BLaER1 treated with 17β-estradiol and CSF1 and Interleukin-3, amounts not matched to agents 10 nM and 100 nM (cell line): ENCODE data around the gene SLC16A8.

ENCODE experiments used
- H3K27ac ChIP-seq, 11 experiments: shearing (Covaris generic); formaldehyde crosslinking; 2 replicates each; pipeline ENCODE4 v1.8.1; 2022
- H3K27me3 ChIP-seq, 11 experiments: shearing (Covaris generic); formaldehyde crosslinking; 2 replicates each; pipeline ENCODE4 v1.8.1; 2022
- H3K36me3 ChIP-seq, 11 experiments: shearing (Covaris generic); formaldehyde crosslinking; 2 replicates each; pipeline ENCODE4 v1.8.1; 2022
- H3K4me1 ChIP-seq, 10 experiments: shearing (Covaris generic); formaldehyde crosslinking; 2 replicates each; pipeline ENCODE4 v1.8.1; 2022
- H3K4me2 ChIP-seq, 11 experiments: shearing (Covaris generic); formaldehyde crosslinking; 2 replicates each; pipeline ENCODE4 v1.8.1; 2022
- H3K4me3 ChIP-seq, 10 experiments: shearing (Covaris generic); formaldehyde crosslinking; 2 replicates each; pipeline ENCODE4 v1.8.1; 2022
- H3K9ac ChIP-seq, 11 experiments: shearing (Covaris generic); formaldehyde crosslinking; 2 replicates each; pipeline ENCODE4 v1.8.1; 2022
- H3K9me3 ChIP-seq, 11 experiments: shearing (Covaris generic); formaldehyde crosslinking; replicated peaks in 1 of 11; 2 replicates each; pipeline ENCODE4 v1.8.1; 2022
- H4K20me1 ChIP-seq, 11 experiments: shearing (Covaris generic); formaldehyde crosslinking; 2 replicates each; pipeline ENCODE4 v1.8.1; 2022
- Cebpa-rat ChIP-seq, 11 experiments: shearing (Covaris generic); IDR thresholded peaks; 2 replicates each; pipeline ENCODE4 v1.8.1; 2022

SLC16A8 gene

DNA sequence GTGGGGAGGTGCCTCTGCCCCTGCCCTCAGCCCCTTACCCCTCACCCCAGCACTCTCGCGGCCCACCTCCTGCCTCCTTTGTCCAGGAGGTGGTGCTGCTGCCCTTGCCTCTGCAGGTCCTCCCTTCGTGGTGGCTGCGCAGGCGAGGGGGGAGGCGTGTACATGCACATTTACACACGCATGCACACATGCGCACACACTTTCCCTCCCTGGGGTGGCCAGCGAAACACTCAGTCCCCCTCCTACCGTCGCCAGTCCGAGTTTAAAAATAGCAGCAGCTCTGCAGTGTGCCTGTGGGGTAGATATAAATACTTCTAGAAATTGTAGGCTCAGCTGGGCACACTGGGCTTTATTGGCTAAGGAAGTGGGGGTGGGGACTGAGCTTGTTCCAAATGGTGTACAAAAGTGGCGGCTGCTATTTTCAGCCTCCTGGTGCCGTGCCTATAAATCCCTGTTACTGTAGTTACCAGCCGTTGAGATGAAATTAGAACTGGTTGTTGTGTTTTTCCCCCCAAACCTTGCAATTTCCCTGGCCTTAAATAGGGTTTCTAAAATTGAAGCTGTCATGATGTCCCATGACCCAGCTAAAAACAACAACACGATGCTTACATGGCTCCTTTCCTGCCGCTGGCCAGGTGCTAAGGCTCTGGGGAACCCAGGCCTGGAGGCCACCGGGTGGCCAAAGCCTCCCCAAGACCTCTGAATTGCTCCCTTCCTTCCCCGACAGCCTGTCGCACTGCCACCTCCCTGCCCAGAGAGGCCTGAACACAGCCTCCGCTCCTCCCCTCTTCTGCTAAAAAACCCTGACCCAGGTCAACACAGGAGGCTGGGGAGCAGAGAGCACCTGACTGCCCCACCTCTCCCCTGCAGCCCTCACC lies 14.4 kb downstream of the SLC16A8 start:
- no peaks in the 10 kb centered on the region for H3K9me3 ChIP-seq
- peaks cover 0 to 11% (median 0%) of the 10 kb centered on the region in 11 experiments; a peak in 3 of 22 replicates for H3K36me3 ChIP-seq
- H3K4me2 ChIP-seq = peak overlapping the region; percentile 73 to 100 (median 95)
- TF ChIP-seq Cebpa-rat (IDR thresholded peaks at IDR 0.05) = peak in 1 of 11 experiments; percentile 43; a peak in 1 of 22 replicates
- H3K4me1 ChIP-seq = peaks cover 48 to 98% (median 90%) of the 10 kb centered on the region in 10 experiments
- H4K20me1 ChIP-seq = no peaks in the 10 kb centered on the region
- H3K27me3 ChIP-seq = peaks cover 0 to 18% (median 0%) of the 10 kb centered on the region in 11 experiments; a peak in 1 of 22 replicates
- H3K9ac ChIP-seq = peak overlapping the region; percentile 42 to 86 (median 75); a peak in 18 of 22 replicates
- peak overlapping the region in 8 of 10 experiments; percentile 39 to 64 (median 56); a peak in 15 of 20 replicates for H3K4me3 ChIP-seq
- H3K27ac ChIP-seq = peak overlapping the region; percentile 15 to 86 (median 75); a peak in 20 of 22 replicates

DNA sequence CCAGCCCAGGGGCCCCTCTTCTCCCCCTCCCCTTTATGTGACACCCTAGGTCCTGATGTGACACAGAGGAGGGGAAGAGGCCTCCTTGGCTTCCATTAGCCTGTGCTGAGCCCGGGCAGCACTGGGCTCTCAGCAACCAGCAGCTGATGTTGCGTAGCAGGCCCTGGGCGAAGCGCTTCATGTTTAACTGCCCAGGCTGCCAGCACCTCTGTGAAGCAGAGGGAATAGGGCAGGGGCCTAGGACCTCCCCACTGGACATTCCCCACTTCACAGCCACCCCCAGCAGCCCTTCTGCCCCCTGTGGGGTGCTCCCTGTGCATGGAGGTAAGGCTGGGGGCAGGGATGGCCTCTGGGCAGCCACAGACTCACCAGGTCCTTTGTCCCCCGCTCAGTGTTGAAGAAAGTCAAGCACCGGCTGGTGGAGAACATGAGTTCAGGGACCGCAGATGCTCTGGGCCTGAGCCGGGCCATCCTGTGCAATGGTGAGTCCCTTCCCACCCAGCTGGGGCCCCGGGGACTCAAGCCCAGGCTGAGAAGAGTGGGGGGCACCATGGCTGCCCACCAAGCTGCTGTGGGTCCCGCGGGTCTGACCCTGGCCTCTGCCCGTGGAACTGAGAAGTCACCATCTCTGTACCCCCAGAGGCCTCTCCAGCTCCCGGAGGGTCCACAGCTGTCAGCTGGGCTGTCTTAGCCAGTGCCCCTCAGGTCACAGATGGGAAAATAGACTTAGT lies 15.2 kb downstream of the SLC16A8 start:
- Histone ChIP-seq H3K27me3 (peaks cover 0 to 18% (median 0%) of the 10 kb centered on the region in 11 experiments; a peak in 1 of 22 replicates), H4K20me1 (no peaks in the 10 kb centered on the region), H3K9me3 (no peaks in the 10 kb centered on the region), H3K27ac (peak overlapping the region in 10 of 11 experiments; percentile 20 to 86 (median 76); a peak in 20 of 22 replicates), H3K4me1 (peaks cover 48 to 92% (median 87%) of the 10 kb centered on the region in 10 experiments), H3K4me3 (peak overlapping the region in 8 of 10 experiments; percentile 39 to 64 (median 56); a peak in 16 of 20 replicates), H3K36me3 (peaks cover 0 to 13% (median 0%) of the 10 kb centered on the region in 11 experiments; a peak in 3 of 22 replicates), H3K9ac (peak overlapping the region; percentile 42 to 86 (median 75); a peak in 20 of 22 replicates), H3K4me2 (peak overlapping the region; percentile 73 to 100 (median 95))
- no peak for TF ChIP-seq Cebpa-rat (IDR thresholded peaks at IDR 0.05)

DNA sequence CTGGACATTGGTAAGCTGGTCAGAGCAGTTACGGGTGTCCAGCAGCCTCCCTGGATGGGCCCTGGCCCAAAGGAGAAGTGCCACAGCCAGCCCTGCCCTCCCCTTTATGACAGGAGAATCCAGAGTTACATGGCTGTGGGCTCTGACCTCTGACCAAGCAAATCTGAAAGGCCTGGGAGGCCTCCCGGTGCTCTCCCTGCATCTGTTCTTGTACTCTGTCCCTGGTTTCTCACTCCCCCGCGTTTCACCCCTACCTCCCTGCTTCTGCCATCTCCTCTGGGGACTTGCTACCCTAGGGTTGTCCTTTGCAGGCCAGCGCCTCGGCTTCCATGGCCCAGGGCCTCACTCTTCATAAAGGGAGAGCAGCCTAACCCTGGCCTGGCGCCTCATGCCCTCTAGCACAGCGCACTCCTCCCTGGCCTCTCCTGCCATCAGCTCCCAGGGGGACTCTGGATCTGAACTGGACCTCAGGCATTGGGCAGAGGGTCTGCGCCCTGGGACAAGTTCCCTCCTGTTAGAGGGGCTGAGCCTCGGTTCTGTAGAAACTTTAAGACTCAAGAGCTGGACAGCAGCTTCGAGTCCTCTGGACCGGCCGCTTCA lies 16.1 kb downstream of the SLC16A8 start:
- H3K27ac ChIP-seq = peak overlapping the region in 10 of 11 experiments; percentile 20 to 86 (median 76); a peak in 19 of 22 replicates
- H4K20me1 ChIP-seq = no peaks in the 10 kb centered on the region
- peaks cover 0 to 18% (median 0%) of the 10 kb centered on the region in 11 experiments; a peak in 1 of 22 replicates for H3K27me3 ChIP-seq
- H3K4me1 ChIP-seq = peaks cover 56 to 91% (median 87%) of the 10 kb centered on the region in 10 experiments
- no peaks in the 10 kb centered on the region for H3K9me3 ChIP-seq
- peak overlapping the region in 8 of 10 experiments; percentile 39 to 64 (median 56); a peak in 15 of 20 replicates for H3K4me3 ChIP-seq
- peaks cover 0 to 13% (median 0%) of the 10 kb centered on the region in 11 experiments; a peak in 3 of 22 replicates for H3K36me3 ChIP-seq
- peak overlapping the region; percentile 42 to 86 (median 75) for H3K9ac ChIP-seq
- H3K4me2 ChIP-seq = peak overlapping the region; percentile 73 to 100 (median 95)
- TF ChIP-seq Cebpa-rat (IDR thresholded peaks at IDR 0.05) = no peak

DNA sequence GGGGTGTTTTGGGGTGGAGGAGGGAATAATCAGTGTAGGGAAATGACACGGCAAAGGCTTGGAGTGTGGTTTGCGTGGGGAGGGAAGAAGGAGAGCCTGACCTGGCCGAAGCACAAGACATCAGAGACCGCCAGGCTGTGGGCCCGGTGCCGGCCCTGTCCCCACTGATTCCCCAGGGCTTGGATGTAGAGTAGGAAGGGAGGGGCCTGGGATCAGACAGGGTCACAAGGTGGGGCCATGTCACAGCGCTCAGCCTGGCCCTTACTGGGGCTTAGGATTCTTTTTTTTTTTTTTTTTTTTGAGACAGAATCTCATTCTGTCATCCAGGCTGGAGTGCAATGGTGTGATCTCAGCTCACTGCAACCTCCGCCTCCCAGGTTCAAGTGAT lies 17.0 kb downstream of the SLC16A8 start:
- Histone ChIP-seq H3K36me3 (peaks cover 0 to 13% (median 0%) of the 10 kb centered on the region in 11 experiments; a peak in 3 of 22 replicates), H3K9ac (peak overlapping the region; percentile 21 to 86 (median 75); a peak in 18 of 22 replicates), H3K4me2 (peak overlapping the region; percentile 73 to 100 (median 95)), H3K4me3 (peak overlapping the region in 5 of 10 experiments; percentile 28 to 64 (median 59); a peak in 8 of 20 replicates), H4K20me1 (no peaks in the 10 kb centered on the region), H3K27ac (peak overlapping the region in 8 of 11 experiments; percentile 36 to 86 (median 76); a peak in 15 of 22 replicates), H3K9me3 (no peaks in the 10 kb centered on the region), H3K27me3 (peaks cover 0 to 18% (median 0%) of the 10 kb centered on the region in 11 experiments; a peak in 1 of 22 replicates), H3K4me1 (peaks cover 60 to 88% (median 82%) of the 10 kb centered on the region in 10 experiments)
- TF ChIP-seq Cebpa-rat (IDR thresholded peaks at IDR 0.05) = no peak

DNA sequence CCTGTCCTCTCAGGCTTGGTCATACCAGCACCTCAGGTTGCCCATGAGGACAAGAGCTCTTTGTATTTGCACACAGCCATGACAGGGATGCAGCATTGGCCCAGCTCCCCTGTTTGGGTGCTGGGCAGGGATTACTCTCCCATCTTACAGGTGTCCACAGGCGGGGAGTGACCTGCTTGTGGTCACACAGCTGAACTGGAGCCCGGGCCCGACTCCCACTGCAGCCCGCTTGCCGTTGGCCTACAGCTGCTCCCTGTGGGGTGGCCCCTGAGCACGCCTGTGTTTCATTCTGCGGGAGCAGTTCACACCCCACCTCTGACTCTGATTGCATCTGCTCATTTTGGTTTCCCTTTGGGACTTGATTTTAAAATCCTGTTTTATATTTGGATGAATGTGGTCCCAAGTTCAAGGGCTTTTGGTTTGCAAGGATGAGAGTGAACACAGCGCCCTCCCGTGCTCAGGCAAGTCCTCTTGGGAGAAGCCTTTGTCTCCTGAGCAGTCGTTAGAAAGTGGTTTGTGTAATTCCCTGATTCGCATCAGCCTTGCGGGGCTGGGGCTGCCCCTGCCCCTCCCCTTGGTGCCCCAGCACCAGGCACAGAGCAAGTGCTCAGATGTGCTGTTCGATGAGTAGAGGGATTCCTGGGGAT lies 17.5 kb downstream of the SLC16A8 start:
- peaks cover 60 to 83% (median 77%) of the 10 kb centered on the region in 10 experiments for H3K4me1 ChIP-seq
- peaks cover 0 to 13% (median 0%) of the 10 kb centered on the region in 11 experiments; a peak in 3 of 22 replicates for H3K36me3 ChIP-seq
- peak overlapping the region; percentile 73 to 100 (median 95) for H3K4me2 ChIP-seq
- H3K4me3 ChIP-seq = peak overlapping the region in 5 of 10 experiments; percentile 28 to 64 (median 59); a peak in 8 of 20 replicates
- peaks cover 0 to 18% (median 0%) of the 10 kb centered on the region in 11 experiments; a peak in 1 of 22 replicates for H3K27me3 ChIP-seq
- no peak; a peak in 1 of 22 replicates for TF ChIP-seq Cebpa-rat (IDR thresholded peaks at IDR 0.05)
- H4K20me1 ChIP-seq = no peaks in the 10 kb centered on the region
- peak overlapping the region; percentile 21 to 86 (median 75); a peak in 18 of 22 replicates for H3K9ac ChIP-seq
- peak overlapping the region in 8 of 11 experiments; percentile 36 to 86 (median 76); a peak in 15 of 22 replicates for H3K27ac ChIP-seq
- no peaks in the 10 kb centered on the region for H3K9me3 ChIP-seq

DNA sequence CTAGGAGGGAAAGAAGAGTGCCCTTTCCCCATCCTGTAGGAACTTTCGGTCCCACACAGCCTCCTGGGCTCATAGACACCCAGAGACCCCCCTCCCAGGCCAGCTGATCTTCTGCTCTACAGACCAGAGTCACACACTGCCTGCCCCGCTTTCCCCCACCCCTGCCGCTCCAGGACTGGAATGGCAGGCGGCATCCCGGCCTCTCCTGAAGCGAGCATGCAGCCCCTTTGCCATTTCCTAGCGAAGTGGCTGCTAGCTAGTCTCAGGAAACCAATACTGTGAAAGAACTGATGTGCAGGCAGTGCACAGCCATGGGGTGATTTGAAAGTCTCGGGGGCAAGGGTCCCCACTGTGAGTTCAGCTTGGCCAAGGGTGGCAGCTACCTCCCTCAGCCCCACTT lies 18.4 kb downstream of the SLC16A8 start:
- Histone ChIP-seq H3K27me3 (peaks cover 0 to 12% (median 0%) of the 10 kb centered on the region in 11 experiments; a peak in 1 of 22 replicates), H3K9me3 (no peaks in the 10 kb centered on the region), H3K4me1 (peaks cover 57 to 73% (median 68%) of the 10 kb centered on the region in 10 experiments), H4K20me1 (no peaks in the 10 kb centered on the region), H3K36me3 (peaks cover 0 to 13% (median 0%) of the 10 kb centered on the region in 11 experiments; a peak in 3 of 22 replicates), H3K4me2 (peak overlapping the region in 9 of 11 experiments; percentile 73 to 100 (median 95); a peak in 16 of 22 replicates), H3K9ac (peak overlapping the region in 4 of 11 experiments; percentile 82 to 86 (median 84); a peak in 4 of 22 replicates), H3K27ac (peak overlapping the region in 3 of 11 experiments; percentile 76 to 82 (median 80); a peak in 5 of 22 replicates), H3K4me3 (no peak overlapping the region)
- no peak for TF ChIP-seq Cebpa-rat (IDR thresholded peaks at IDR 0.05)

DNA sequence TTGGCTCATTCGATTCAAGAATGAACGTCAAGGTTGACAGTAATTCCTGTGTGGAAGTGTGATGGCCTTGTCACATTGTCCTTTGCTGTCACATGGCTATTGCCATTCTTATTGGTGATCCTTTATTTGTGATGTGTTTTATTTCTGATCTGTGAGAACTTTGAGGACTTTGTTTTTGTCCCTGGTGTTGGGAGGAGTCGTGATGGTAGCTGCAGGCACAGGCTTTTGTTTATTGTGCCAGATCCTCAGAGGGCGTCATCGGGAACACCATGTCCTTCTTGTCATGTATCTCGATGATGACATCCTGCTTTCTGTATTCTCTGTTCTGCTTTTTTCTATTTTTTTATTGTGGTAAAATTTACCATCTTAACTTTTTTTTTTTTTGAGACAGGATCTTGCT lies 21.2 kb downstream of the SLC16A8 start:
- no peaks in the 10 kb centered on the region for H3K27me3 ChIP-seq
- no peaks in the 10 kb centered on the region for H4K20me1 ChIP-seq
- peaks cover 32 to 47% (median 42%) of the 10 kb centered on the region in 10 experiments for H3K4me1 ChIP-seq
- H3K9ac ChIP-seq = no peak overlapping the region
- peak overlapping the region in 3 of 11 experiments; percentile 33 to 45 (median 41); a peak in 5 of 22 replicates for H3K27ac ChIP-seq
- TF ChIP-seq Cebpa-rat (IDR thresholded peaks at IDR 0.05) = no peak
- no peaks in the 10 kb centered on the region for H3K9me3 ChIP-seq
- H3K4me3 ChIP-seq = no peak overlapping the region
- peaks cover 0 to 13% (median 0%) of the 10 kb centered on the region in 11 experiments; a peak in 3 of 22 replicates for H3K36me3 ChIP-seq
- peak overlapping the region; percentile 6 to 71 (median 50); a peak in 19 of 22 replicates for H3K4me2 ChIP-seq
